Hepatic stellate cell (primary cell): ENCODE measurements around the gene AGBL1.

Source experiments
- DNase-seq: peaks from one replicate; pipeline ENCODE4 v3.0.0; 2011; ENCODE audit warnings: low spot score

The AGBL1 gene

GRCh38 chr15:86647810-86648440, 568.3 kb downstream of the AGBL1 start:
- DNase-seq, result no peak

- no peak for DNase-seq
Measured at GRCh38 chr15:86649277-86649676, 569.6 kb downstream of the AGBL1 start.

- no peak for DNase-seq
Measured at GRCh38 chr15:86650094-86650493, 570.4 kb downstream of the AGBL1 start.

GRCh38 chr15:86653344-86654197, 573.9 kb downstream of the AGBL1 start:
- no peak for DNase-seq

- DNase-seq, result no peak
Measured at GRCh38 chr15:86654501-86654900, 574.8 kb downstream of the AGBL1 start.

GRCh38 chr15:86657305-86657704, 577.6 kb downstream of the AGBL1 start:
- DNase-seq, result no peak

GRCh38 chr15:86659724-86660411, 580.2 kb downstream of the AGBL1 start:
- no peak for DNase-seq

GRCh38 chr15:86661580-86661979, 581.9 kb downstream of the AGBL1 start:
- DNase-seq, result no peak

- no peak for DNase-seq
Measured at GRCh38 chr15:86663304-86663703, 583.6 kb downstream of the AGBL1 start.

GRCh38 chr15:86663979-86664378, 584.3 kb downstream of the AGBL1 start:
- DNase-seq, result no peak

GRCh38 chr15:86664581-86664980, 584.9 kb downstream of the AGBL1 start:
- no peak for DNase-seq

GRCh38 chr15:86676002-86676401, 596.3 kb downstream of the AGBL1 start:
- no peak for DNase-seq

- DNase-seq, result no peak
Measured at GRCh38 chr15:86677278-86677677, 597.6 kb downstream of the AGBL1 start.

GRCh38 chr15:86685263-86685662, 605.6 kb downstream of the AGBL1 start:
- no peak for DNase-seq

GRCh38 chr15:86689006-86689405, 609.3 kb downstream of the AGBL1 start:
- no peak for DNase-seq

GRCh38 chr15:86690566-86690965, 610.9 kb downstream of the AGBL1 start:
- DNase-seq, result no peak

GRCh38 chr15:86691091-86691663, 611.5 kb downstream of the AGBL1 start:
- no peak for DNase-seq

- no peak for DNase-seq
Measured at GRCh38 chr15:86700864-86701610, 621.4 kb downstream of the AGBL1 start.

GRCh38 chr15:86701611-86701963, 621.9 kb downstream of the AGBL1 start:
- no peak for DNase-seq

GRCh38 chr15:86706813-86707212, 627.1 kb downstream of the AGBL1 start:
- no peak for DNase-seq

GRCh38 chr15:86711476-86711875, 631.8 kb downstream of the AGBL1 start:
- no peak for DNase-seq

- DNase-seq, result no peak
Measured at GRCh38 chr15:86714241-86714640, 634.6 kb downstream of the AGBL1 start.
